Posterior vena cava (tissue), 2 donors: ENCODE data around the gene C12orf75. TPM values are rescaled to one million over a fixed set of nuclear protein-coding genes. Genes with fewer than 3 reads are reported as not detected.

Source experiments
- total RNA-seq, 2 donors: library from RNA; stranded (reverse); fragmentation: NEBNext Ultra II Directional; extraction: Animal tissue kit (Norgen Biotek cat#: 25700); gene quantifications; one replicate each; pipeline ENCODE4 v1.2.1, GENCODE V29; 2021
- donor health status: DM: yes; HTN: yes; CAD: no.
- donor health status: DM: yes; HTN: yes; CAD: no.

C12orf75 gene
- total RNA-seq, 2 donors from 2014 or later = 120 to 138 TPM

Other genes starting within 250 kb of the C12orf75 start
- 10 to 100 TPM; 25.1 to 56.8 TPM for gene ALDH1L2, start 246.2 kb upstream of the C12orf75 start, total RNA-seq
- gene WASHC4, start 223.0 kb upstream of the C12orf75 start, total RNA-seq = 10 to 100 TPM; 54.9 to 57.5 TPM
- 10 to 100 TPM; 40.3 to 41.2 TPM for gene APPL2, start 94.5 kb upstream of the C12orf75 start, total RNA-seq